Measurements from ENCODE around the gene APBA2. TPM values are rescaled to one million over a fixed set of nuclear protein-coding genes. Genes with fewer than 3 reads are reported as not detected.
"Not testable (repeated sequence)": the region's sequence is repeated elsewhere in the genome, so short reads cannot be mapped to it uniquely, and the experiment has no call there.

Gene APBA2
- total RNA-seq, result 10 to 100 TPM in 1 of 4 donors, 1 to 10 TPM in 2, not detected in 1; 2.3 to 15.0 (median 4.6) TPM

GRCh38 chr15:28885630-28886430 is at the start of gene APBA2:
Gene APBA2 (plus strand): TSS chr15:28885974. CDS start chr15:29053885, 167,911 bp downstream.
- Histone ChIP-seq H3K27ac (no peak within 1 kb of the TSS), H3K4me1 (peaks cover 0 to 10% of the 10 kb centered on the region in 2 donors), H3K4me3 (peak within 1 kb of the TSS in 1 of 2 donors; percentile 26), H3K9me3 (no peaks in the 10 kb centered on the region), H3K27me3 (no peaks in the 10 kb centered on the region), H3K36me3 (no peaks in the 10 kb centered on the region)
- no peak for DNase-seq
- intact Hi-C loops (cut with DNase I; ENCODE audit: low total_unique reads), result no loop called here
- TF ChIP-seq POLR2A (IDR thresholded peaks at IDR 0.05) (no peak), CTCF (IDR thresholded peaks at IDR 0.05) (no peak)

GRCh38 chr15:28840285-28840684 is 45.5 kb upstream of the APBA2 start:
- H3K27me3 ChIP-seq; H3K9me3 ChIP-seq; H3K36me3 ChIP-seq; intact Hi-C loops (cut with DNase I; ENCODE audit: low total_unique reads); H3K27ac ChIP-seq; H3K4me1 ChIP-seq; H3K4me3 ChIP-seq; DNase-seq: not testable (repeated sequence)

- H3K9me3 ChIP-seq; intact Hi-C loops (cut with DNase I; ENCODE audit: low total_unique reads); H3K4me3 ChIP-seq; H3K36me3 ChIP-seq; DNase-seq; H3K27me3 ChIP-seq; H3K4me1 ChIP-seq; H3K27ac ChIP-seq: not testable (repeated sequence)
These were observed 43.6 kb upstream of the APBA2 start for GRCh38 chr15:28842210-28842609.

GRCh38 chr15:28843520-28843919 is 42.3 kb upstream of the APBA2 start:
- H3K4me1 ChIP-seq; H3K4me3 ChIP-seq; DNase-seq; H3K9me3 ChIP-seq; H3K27me3 ChIP-seq; H3K36me3 ChIP-seq; intact Hi-C loops (cut with DNase I; ENCODE audit: low total_unique reads); H3K27ac ChIP-seq: not testable (repeated sequence)

GRCh38 chr15:28844147-28844546 is 41.6 kb upstream of the APBA2 start:
- H3K9me3 ChIP-seq; H3K27ac ChIP-seq; H3K27me3 ChIP-seq; DNase-seq; H3K4me3 ChIP-seq; H3K36me3 ChIP-seq; intact Hi-C loops (cut with DNase I; ENCODE audit: low total_unique reads); H3K4me1 ChIP-seq: not testable (repeated sequence)

GRCh38 chr15:28847247-28847646 is 38.5 kb upstream of the APBA2 start:
- DNase-seq; H3K4me3 ChIP-seq; H3K4me1 ChIP-seq; H3K27ac ChIP-seq; H3K9me3 ChIP-seq; intact Hi-C loops (cut with DNase I; ENCODE audit: low total_unique reads); H3K36me3 ChIP-seq; H3K27me3 ChIP-seq: not testable (repeated sequence)

- intact Hi-C loops (cut with DNase I; ENCODE audit: low total_unique reads); H3K27me3 ChIP-seq: not testable (repeated sequence)
These were observed 37.8 kb upstream of the APBA2 start for GRCh38 chr15:28847959-28848358.

GRCh38 chr15:28848521-28848920 is 37.3 kb upstream of the APBA2 start, which contains the start of gene GOLGA6L7:
Gene GOLGA6L7 (minus strand): TSS chr15:28848644. CDS start chr15:28848549, 95 bp downstream.
- H3K4me1 ChIP-seq; DNase-seq; H3K9me3 ChIP-seq; H3K4me3 ChIP-seq; H3K36me3 ChIP-seq; H3K27ac ChIP-seq; intact Hi-C loops (cut with DNase I; ENCODE audit: low total_unique reads); H3K27me3 ChIP-seq: not testable (repeated sequence)

More at GRCh38 chr15:28847959-28848358, 37.8 kb upstream of the APBA2 start:
- not testable (repeated sequence) for H3K4me1 ChIP-seq, H3K36me3 ChIP-seq, H3K27ac ChIP-seq, H3K4me3 ChIP-seq, DNase-seq, H3K9me3 ChIP-seq

- intact Hi-C loops (cut with DNase I; ENCODE audit: low total_unique reads), result not testable (repeated sequence)
These were observed 36.5 kb upstream of the APBA2 start for GRCh38 chr15:28849271-28849670.

GRCh38 chr15:28849766-28850165 is 36.0 kb upstream of the APBA2 start:
- DNase-seq; intact Hi-C loops (cut with DNase I; ENCODE audit: low total_unique reads); H3K27me3 ChIP-seq; H3K36me3 ChIP-seq; H3K27ac ChIP-seq; H3K9me3 ChIP-seq; H3K4me3 ChIP-seq; H3K4me1 ChIP-seq: not testable (repeated sequence)

More at GRCh38 chr15:28849271-28849670, 36.5 kb upstream of the APBA2 start:
- not testable (repeated sequence) for H3K36me3 ChIP-seq, H3K27ac ChIP-seq, H3K4me3 ChIP-seq, H3K4me1 ChIP-seq, H3K9me3 ChIP-seq, H3K27me3 ChIP-seq, DNase-seq

GRCh38 chr15:28853654-28854053 is 32.1 kb upstream of the APBA2 start:
- H3K27me3 ChIP-seq; H3K9me3 ChIP-seq; H3K27ac ChIP-seq; H3K4me1 ChIP-seq; H3K4me3 ChIP-seq; DNase-seq; intact Hi-C loops (cut with DNase I; ENCODE audit: low total_unique reads); H3K36me3 ChIP-seq: not testable (repeated sequence)

GRCh38 chr15:28854578-28854977 is 31.2 kb upstream of the APBA2 start:
- H3K4me1 ChIP-seq; H3K27ac ChIP-seq; intact Hi-C loops (cut with DNase I; ENCODE audit: low total_unique reads); DNase-seq; H3K4me3 ChIP-seq; H3K36me3 ChIP-seq; H3K27me3 ChIP-seq; H3K9me3 ChIP-seq: not testable (repeated sequence)
